NCI-H1417 (cell line): ENCODE data around the gene BLNK.

Source experiments
- DNase-seq, 3 experiments: peaks; one replicate each; lab custom pipeline; 2025; lab: John Stamatoyannopoulos, UW

BLNK gene

GRCh38 chr10:96288151-96288621, 16.8 kb upstream of the BLNK start:
- DNase-seq: no peak

GRCh38 chr10:96287392-96288105, 16.2 kb upstream of the BLNK start:
- peak; percentile 28 to 75 (median 38) for DNase-seq

DNA sequence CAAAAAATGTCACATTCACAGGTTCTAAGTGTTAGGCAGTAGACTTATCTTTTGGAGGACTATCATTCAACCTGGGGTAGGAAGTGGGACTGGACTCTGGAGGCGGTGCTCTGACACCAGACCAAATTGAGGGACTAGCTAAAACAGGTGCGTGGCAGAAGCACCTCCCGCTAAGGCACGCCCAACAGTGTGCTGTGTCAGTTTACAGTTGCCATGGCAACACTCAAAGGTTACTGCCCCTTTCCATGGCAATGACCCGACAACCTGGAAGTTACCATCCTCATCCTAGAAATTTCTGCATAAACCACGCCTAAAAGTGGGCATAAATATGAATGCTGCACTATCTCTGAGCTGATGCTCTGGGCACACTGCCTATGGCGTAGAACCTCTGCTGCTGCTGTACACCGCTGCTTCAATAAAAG, 14.0 kb upstream of the BLNK start:
- DNase-seq: no peak

GRCh38 chr10:96283756-96284155, 12.4 kb upstream of the BLNK start:
- DNase-seq: no peak

DNA sequence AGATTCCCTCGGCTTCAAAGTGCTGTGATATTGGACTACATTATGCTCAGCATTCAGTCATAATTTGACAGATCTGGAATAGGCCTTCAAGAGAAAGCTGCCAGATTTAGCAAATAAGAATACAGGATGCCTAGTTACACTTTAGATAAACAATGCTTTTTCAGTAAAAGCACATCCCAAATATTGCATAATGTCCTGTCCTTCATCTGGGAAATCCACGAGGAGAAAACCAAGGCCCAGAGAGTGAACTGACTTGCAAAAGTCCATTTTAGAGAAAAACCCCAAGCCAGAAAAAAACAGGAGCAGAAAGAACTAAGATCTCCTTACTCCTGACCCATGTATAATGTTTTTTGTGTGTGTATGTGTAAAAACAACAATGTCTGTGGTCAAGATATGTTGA, 12.0 kb upstream of the BLNK start:
- no peak for DNase-seq

DNA sequence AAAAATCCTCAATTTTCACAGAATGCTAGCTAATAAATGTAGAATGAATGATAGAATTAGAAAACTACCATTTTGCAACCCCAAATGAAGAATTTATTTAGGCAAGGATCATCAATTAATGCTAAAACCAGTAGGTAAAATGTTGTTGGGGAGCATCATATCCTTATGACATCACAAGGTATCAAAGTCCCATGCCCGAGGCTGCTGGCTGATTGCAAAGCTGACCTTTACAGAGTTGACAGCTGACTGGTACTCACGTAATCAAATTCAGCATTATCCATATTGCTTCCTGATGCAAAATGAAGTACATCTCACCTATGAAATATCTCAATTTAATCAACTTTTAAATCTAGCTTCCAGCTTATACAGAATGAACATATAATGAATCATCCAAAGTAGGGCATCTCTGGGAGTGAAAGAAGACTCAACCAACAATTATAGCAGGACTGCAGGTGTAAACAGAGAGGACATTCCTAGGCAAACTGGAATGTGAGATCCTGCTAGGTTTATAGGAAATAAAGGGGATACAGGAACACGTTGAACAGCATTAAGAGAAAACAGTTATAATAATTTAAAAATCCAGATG, 10.2 kb upstream of the BLNK start:
- no peak for DNase-seq

GRCh38 chr10:96280859-96281258, 9.5 kb upstream of the BLNK start:
- no peak for DNase-seq

- no peak for DNase-seq
Observed at GRCh38 chr10:96279191-96279641, 7.8 kb upstream of the BLNK start.

DNA sequence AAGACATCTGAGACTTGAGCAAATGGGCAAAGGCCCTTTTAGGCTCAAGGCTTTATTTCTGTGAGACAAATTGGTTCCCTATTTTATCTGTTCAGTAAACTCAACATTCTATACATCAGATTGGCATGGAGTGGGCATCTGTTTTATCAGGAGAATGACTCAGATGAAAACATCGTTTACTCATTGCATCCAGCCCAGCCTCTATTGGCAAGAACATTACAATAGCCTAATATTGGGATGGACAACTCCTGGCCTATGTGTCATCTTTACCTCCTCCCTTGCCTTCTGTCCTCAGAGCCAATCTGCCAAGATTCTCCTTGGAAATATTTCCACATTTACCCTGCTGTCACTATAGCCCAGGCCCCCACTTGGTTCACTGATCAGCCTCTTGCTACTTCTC, 5.5 kb upstream of the BLNK start:
- no peak for DNase-seq

GRCh38 chr10:96276426-96276825, 5.1 kb upstream of the BLNK start:
- DNase-seq: no peak

GRCh38 chr10:96275685-96276418, 4.5 kb upstream of the BLNK start:
- DNase-seq: no peak

DNA sequence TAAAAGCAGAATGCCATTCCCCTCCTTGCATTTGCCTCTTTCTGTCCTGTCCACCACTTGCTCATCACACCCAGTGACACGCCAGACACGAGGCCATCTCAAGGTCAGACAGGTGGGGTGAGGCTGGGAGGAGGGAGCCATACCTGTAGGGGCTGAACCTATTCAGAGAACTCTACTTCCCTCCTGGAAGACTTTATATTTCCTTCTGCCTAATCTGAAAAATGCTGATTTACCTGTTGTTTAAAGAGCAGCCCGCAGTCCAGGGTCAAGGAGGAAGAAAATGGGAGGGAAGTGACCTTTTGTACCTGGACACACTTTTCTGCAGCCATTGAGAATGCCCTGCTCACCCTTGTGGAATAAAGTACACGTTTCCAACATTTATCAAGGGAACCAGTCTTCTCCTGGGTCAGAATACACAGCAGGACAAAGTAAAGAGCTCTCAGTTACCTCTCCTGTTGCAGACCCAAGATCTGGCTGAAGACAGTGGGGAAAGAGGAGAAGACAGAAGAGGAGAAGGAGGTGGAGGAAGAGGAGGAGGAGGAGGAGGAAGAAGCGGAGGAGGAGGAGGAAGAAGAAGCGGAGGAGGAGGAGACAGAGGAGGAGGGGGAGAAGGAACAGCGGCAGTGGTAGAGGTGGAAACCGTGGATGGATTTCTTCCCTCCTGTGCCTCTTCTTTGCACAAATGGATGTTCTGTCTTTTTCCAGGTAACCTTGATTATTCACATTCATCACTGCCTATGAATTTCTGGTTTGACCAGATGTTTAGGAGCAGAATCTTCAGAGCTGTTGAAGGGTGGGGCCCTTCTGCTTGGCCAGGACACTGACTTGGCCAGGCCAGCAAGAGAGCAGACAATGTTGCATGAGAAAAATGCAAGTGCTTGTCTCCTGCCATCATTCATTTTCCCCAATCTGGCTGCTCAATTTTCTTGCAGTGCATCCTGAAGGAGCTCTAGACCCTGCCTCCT, 1.2 kb upstream of the BLNK start:
- no peak for DNase-seq

DNA sequence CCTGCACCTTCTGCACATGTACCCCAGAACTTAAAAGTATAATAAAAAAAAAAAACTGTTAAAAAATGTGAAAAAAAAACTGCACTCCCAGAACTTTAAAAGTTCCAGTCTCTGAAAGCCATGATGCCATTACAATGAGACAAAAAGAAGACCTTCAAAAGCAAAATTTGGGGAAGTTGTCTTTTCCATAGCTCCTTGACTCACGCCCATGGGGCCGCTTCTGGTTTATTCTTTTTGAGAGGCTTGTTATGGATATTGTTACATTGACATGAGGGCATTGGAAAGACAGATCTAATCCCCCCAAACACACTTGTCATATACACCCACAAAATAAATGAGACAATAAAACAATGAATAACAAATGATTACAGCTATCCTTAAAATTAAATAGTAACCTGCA, 798 bp downstream of the BLNK start:
- no peak for DNase-seq

DNA sequence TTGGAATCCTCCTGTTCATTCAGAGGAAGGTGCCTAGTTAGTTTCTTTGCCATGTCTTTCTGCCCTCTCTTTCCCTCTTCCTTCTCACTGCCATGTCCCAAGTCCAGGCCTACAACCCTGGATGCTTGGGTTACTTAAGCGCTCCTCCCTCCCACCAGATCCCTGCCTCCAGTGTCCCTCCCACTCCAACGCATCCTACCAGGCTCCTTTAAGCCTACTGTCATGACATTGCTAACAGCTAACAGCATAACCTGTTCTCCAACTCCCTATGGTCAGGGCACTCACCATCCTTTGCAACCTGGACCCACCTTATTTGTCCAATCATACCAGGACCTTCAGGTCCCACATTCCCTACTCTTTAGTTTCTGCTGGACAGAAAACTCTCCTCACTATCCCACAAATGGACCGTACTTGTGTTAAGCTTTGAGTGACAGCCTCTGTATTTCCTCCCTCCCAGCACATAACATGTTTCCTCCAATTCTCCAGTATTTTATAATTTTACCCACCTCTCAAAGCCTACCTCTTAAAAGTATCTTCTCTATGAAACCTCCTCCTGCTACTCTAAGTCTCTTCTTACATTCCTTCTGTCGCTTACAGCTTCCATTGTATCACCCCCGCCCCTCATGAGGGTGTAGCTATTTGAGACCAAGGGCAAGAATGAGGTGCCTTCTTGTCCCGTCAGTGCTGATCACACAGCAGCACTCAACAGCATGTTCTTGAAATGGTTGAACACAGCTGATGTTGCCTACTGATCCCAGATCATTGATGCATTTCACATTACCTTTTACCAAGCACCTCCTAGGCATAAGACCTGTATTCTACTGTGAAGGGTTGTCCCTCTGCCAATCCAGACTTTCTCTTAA, 1.7 kb downstream of the BLNK start:
- no peak for DNase-seq

- no peak for DNase-seq
Observed at GRCh38 chr10:96268341-96268909, 2.9 kb downstream of the BLNK start.

DNA sequence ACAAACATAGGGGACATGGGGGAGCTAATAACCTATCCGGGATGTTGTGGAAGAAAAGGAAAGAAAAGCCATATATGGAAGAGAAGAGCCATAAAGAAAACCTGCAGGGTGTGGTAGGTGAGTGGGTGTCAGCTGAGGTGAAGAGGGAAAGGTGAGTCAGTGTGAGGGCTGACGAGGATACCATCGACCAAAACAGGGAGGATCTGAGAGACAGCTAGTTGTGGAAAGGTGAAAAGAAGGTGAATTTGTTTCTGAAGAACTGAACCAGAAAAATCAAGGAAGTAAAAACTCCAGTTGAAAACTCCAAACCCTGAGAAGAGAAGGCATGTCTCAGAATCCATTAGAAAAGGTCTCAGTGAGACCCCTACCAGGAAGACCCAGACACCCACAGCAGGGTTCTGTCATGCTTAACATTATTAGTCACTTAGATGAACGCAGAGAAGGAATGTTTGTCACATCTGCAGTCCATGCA, 4.1 kb downstream of the BLNK start:
- DNase-seq: no peak

DNA sequence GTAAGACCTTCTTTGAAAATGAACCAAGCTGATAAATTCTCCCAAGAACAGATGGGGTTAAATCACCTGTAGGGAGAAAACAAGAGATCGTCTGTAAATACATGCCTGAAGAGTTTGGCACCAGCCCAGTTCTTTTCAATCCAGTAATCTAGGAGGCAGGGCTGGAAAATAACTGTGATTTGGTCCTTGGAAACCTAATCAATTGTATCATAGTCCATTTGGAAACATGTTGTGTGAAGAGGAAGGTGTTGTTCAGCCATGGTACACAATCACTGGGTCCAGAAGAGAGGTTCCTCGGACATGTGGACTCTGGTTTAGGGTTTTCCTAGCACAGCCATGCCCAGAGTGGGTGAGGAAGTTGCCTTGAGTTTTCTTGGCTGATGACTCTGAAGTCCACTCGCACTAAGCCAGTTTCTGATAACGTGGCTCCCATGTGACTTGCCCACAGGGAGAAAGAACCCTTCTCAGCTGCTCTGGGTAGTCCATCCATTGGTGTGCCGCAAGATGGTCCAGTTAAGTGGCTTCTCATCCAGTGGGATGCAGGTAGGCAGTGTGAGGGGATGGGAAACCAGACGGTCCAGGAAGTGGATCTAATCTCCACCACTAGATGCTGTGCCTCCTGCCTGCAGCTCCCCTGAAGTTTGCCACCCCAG, 5.1 kb downstream of the BLNK start:
- DNase-seq: peak in 1 of 3 experiments; percentile 3

GRCh38 chr10:96264938-96265337, 6.4 kb downstream of the BLNK start:
- no peak for DNase-seq

- no peak for DNase-seq
Observed at GRCh38 chr10:96263669-96264068, 7.7 kb downstream of the BLNK start.

GRCh38 chr10:96263176-96263575, 8.2 kb downstream of the BLNK start:
- DNase-seq: no peak
